HUES64 (cell line): ENCODE data around the gene CFAP43.

Experiments
- H3K27ac ChIP-seq: 2 replicates; pipeline ENCODE4 v1.7.0; 2013; ENCODE audit warnings: low read depth, low read length, inconsistent platforms
- H3K27me3 ChIP-seq: 2 replicates; pipeline ENCODE4 v1.6.1; 2013; ENCODE audit warnings: mild to moderate bottlenecking, low read length; ENCODE audit not compliant: insufficient read depth
- H3K36me3 ChIP-seq: 2 replicates; pipeline ENCODE4 v1.6.1; 2013; ENCODE audit warnings: mild to moderate bottlenecking, low read length; ENCODE audit not compliant: insufficient read depth
- H3K4me1 ChIP-seq: 2 replicates; pipeline ENCODE4 v1.6.1; 2013; ENCODE audit warnings: mild to moderate bottlenecking, low read length, moderate library complexity; ENCODE audit not compliant: insufficient read depth
- H3K4me3 ChIP-seq: 2 replicates; pipeline ENCODE4 v1.5.1; 2013; ENCODE audit warnings: mild to moderate bottlenecking, low read length, moderate library complexity
- H3K9ac ChIP-seq: 2 replicates; pipeline ENCODE4 v1.6.1; 2013; ENCODE audit warnings: mild to moderate bottlenecking, low read depth, low read length
- H3K9me3 ChIP-seq: 2 replicates; pipeline ENCODE4 v1.6.1; 2013; ENCODE audit warnings: low read depth, low read length; ENCODE audit not compliant: insufficient read depth
- WGBS: fragments of 150-250, 120-280 bp; methylation state at CpG from one replicate; pipeline ENCODE4 v1.1.7; 2013; ENCODE audit warnings: missing lambda C conversion rate; 5-methylcytosine and 5-hydroxymethylcytosine counted together

The CFAP43 gene

GRCh38 chr10:104109908-104110662 lies 122.1 kb downstream of the CFAP43 start:
- Histone ChIP-seq H3K4me1 (no peaks in the 10 kb centered on the region), H3K36me3 (no peaks in the 10 kb centered on the region), H3K4me3 (no peak overlapping the region), H3K9me3 (no peaks in the 10 kb centered on the region), H3K27me3 (no peaks in the 10 kb centered on the region), H3K27ac (no peak overlapping the region), H3K9ac (no peak overlapping the region)
- 93% methylated on average over 2 of the region's 3 CpGs for WGBS

DNA sequence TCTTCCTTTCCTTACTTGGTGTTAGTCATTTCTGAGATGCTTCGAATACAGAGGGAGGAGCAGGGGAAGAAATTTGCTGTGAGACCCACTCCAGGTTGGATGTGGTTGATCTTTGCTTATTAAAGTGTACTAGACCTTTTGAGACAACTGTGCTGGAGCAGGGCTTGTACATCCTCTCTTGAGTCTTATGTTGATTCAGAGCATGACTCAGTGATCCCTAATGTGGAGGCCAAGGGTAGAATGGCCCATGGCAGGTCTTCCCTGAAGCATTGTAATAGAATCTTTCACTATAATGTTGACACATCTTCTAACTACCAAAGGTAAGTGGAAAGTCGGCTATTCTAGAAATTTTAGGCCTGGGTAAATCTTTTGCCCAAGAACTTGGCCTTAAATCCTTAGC lies 127.2 kb downstream of the CFAP43 start:
- H3K36me3 ChIP-seq: no peaks in the 10 kb centered on the region
- no peaks in the 10 kb centered on the region for H3K4me1 ChIP-seq
- H3K9me3 ChIP-seq: no peaks in the 10 kb centered on the region
- no peak overlapping the region for H3K27ac ChIP-seq
- H3K27me3 ChIP-seq: no peaks in the 10 kb centered on the region
- no peak overlapping the region for H3K4me3 ChIP-seq
- WGBS: 90% methylated on average over 2 of the region's 2 CpGs
- H3K9ac ChIP-seq: no peak overlapping the region

DNA sequence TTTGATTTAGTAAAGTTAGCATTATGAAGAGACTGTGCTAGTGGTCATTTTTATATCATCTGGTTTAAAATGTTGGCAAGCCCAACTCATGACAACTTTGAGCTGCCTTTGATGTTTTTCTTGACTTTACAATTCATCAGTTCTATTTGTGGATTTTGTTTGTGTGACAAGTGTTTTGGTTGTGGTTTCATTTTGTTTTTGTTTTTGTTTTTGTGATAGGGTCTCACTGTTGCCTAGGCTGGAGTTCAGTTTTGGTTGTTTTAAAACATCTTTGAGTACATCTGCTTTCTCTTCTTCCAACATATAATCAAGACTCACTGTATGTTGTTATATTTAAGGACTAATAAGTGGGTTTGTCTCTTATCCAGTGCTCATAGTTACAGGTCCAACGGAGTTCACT lies 127.7 kb downstream of the CFAP43 start:
- Histone ChIP-seq H3K9ac (no peak overlapping the region), H3K36me3 (no peaks in the 10 kb centered on the region), H3K27me3 (no peaks in the 10 kb centered on the region), H3K9me3 (no peaks in the 10 kb centered on the region), H3K4me1 (no peaks in the 10 kb centered on the region), H3K4me3 (no peak overlapping the region), H3K27ac (no peak overlapping the region)
- WGBS: 0% methylated on average over 1 of the region's 1 CpG

- 82% methylated on average over 1 of the region's 1 CpG for WGBS
- H3K27ac ChIP-seq: no peak overlapping the region
- H3K27me3 ChIP-seq: no peaks in the 10 kb centered on the region
- H3K4me3 ChIP-seq: no peak overlapping the region
- no peak overlapping the region for H3K9ac ChIP-seq
- H3K9me3 ChIP-seq: no peaks in the 10 kb centered on the region
- no peaks in the 10 kb centered on the region for H3K4me1 ChIP-seq
- H3K36me3 ChIP-seq: no peaks in the 10 kb centered on the region
Observed at GRCh38 chr10:104103956-104104355, 128.2 kb downstream of the CFAP43 start.

DNA sequence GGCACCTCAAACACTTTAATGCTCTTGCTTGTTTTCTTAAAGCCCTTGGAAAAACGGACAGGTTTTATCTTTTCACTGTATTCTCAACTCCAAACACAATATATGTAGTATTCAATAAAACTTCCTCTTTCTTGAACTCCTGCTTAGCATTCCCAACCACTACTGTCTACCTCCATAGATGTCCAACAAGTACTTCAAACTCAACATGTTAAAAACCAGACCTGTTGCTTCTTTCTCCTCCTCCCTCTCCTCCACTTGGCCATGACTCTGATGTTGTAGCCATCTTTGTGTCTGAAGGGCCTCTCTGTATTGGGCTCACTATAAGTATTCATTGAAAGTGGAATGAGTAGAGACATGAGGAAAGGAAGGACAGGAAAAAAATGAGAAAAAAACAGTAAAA lies 130.3 kb downstream of the CFAP43 start:
- Histone ChIP-seq H3K9ac (no peak overlapping the region), H3K27me3 (no peaks in the 10 kb centered on the region), H3K9me3 (peaks cover 7% of the 10 kb centered on the region), H3K27ac (no peak overlapping the region), H3K4me1 (no peaks in the 10 kb centered on the region), H3K36me3 (no peaks in the 10 kb centered on the region), H3K4me3 (no peak overlapping the region)
- WGBS: 88% methylated on average over 1 of the region's 1 CpG

GRCh38 chr10:104100795-104101194 lies 131.4 kb downstream of the CFAP43 start:
- no peak overlapping the region for H3K9ac ChIP-seq
- WGBS: no CpG with 5 or more reads among the region's 1 CpG
- no peak overlapping the region for H3K27ac ChIP-seq
- no peaks in the 10 kb centered on the region for H3K36me3 ChIP-seq
- no peaks in the 10 kb centered on the region for H3K4me1 ChIP-seq
- no peak overlapping the region for H3K4me3 ChIP-seq
- peaks cover 13% of the 10 kb centered on the region for H3K9me3 ChIP-seq
- no peaks in the 10 kb centered on the region for H3K27me3 ChIP-seq

DNA sequence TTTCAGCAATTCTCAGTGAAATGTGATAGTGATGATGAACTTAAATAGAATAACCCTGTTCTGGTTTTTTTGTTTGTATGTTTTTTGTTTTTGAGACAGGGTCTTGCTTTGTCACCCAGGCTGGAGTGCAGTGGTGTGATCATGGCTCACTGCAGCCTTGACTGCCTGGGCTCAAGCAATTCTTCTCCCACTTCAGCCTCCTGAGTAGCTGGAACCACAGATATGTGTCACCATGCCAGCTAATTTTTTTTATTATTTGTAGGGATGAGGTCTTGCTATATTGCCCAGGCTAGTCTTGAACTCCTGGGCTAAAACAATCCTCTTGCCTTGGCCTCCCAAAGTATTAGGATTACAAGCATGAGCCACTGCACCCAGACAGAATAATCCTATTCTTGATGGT lies 132.2 kb downstream of the CFAP43 start:
- Histone ChIP-seq H3K4me3 (no peak overlapping the region), H3K9me3 (peaks cover 17% of the 10 kb centered on the region), H3K27ac (no peak overlapping the region), H3K9ac (no peak overlapping the region), H3K27me3 (no peaks in the 10 kb centered on the region), H3K36me3 (no peaks in the 10 kb centered on the region), H3K4me1 (no peaks in the 10 kb centered on the region)

GRCh38 chr10:104099269-104099668 lies 132.9 kb downstream of the CFAP43 start:
- WGBS: no CpG with 5 or more reads among the region's 3 CpGs
- Histone ChIP-seq H3K9ac (no peak overlapping the region), H3K36me3 (no peaks in the 10 kb centered on the region), H3K27me3 (no peaks in the 10 kb centered on the region), H3K9me3 (peaks cover 17% of the 10 kb centered on the region), H3K4me3 (no peak overlapping the region), H3K4me1 (no peaks in the 10 kb centered on the region), H3K27ac (no peak overlapping the region)

DNA sequence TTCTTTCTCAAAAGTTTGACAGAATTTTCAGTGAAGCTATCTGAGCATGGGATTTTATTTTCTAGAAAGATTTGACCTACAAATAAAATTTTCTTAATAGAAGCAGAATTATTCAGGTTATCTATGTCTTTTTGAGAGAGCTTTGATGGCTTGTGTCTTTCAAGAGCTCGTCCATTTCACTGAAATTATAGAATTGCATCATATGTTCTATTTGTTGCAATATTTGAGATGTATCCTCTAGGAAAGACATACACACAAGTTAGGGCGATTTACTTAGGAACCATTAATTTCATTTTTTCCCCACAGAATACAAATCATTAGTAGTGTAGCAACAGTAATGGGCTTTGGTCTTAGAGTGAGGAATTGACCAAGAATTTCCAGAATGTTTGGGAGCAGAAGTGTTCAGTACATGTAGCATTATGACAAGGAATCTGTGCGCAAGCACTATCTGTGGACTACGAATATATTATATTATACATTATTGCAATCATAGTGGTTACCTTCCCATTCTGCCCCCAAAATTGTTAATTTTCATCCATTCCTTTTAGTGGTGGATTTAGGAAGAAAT lies 133.7 kb downstream of the CFAP43 start:
- H3K9me3 ChIP-seq: peaks cover 17% of the 10 kb centered on the region
- WGBS: 94% methylated on average over 2 of the region's 4 CpGs
- no peak overlapping the region for H3K9ac ChIP-seq
- H3K4me1 ChIP-seq: no peaks in the 10 kb centered on the region
- H3K36me3 ChIP-seq: no peaks in the 10 kb centered on the region
- H3K4me3 ChIP-seq: no peak overlapping the region
- no peaks in the 10 kb centered on the region for H3K27me3 ChIP-seq
- no peak overlapping the region for H3K27ac ChIP-seq

DNA sequence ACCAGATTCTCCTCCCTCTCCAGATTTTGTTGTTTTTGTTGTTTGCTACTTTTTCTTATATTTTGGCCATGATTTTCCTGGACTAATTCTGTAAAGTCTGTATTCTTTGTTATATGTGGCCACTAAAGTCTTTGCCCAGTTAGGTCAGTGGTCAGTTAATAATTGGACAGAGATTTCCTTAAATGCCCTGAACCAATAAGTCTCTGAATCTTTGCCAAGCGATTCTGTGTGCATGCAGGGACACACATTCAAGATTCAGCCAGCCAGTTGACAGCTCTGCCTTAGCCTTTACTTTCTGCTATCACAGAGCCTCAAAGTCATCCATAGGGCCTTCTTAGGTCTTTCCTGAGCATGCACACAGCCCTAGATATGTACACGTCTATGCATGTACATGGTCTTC lies 135.5 kb downstream of the CFAP43 start:
- 98% methylated on average over 2 of the region's 2 CpGs for WGBS
- Histone ChIP-seq H3K9me3 (peaks cover 17% of the 10 kb centered on the region), H3K4me3 (no peak overlapping the region), H3K4me1 (no peaks in the 10 kb centered on the region), H3K36me3 (no peaks in the 10 kb centered on the region), H3K27me3 (no peaks in the 10 kb centered on the region), H3K9ac (no peak overlapping the region), H3K27ac (no peak overlapping the region)

- Histone ChIP-seq H3K9ac (no peak overlapping the region), H3K36me3 (no peaks in the 10 kb centered on the region), H3K27ac (no peak overlapping the region), H3K4me3 (no peak overlapping the region), H3K4me1 (peaks cover 16% of the 10 kb centered on the region), H3K27me3 (no peaks in the 10 kb centered on the region), H3K9me3 (peaks cover 17% of the 10 kb centered on the region)
Observed at GRCh38 chr10:104092749-104093148, 139.4 kb downstream of the CFAP43 start.

- Histone ChIP-seq H3K4me1 (peaks cover 17% of the 10 kb centered on the region), H3K9me3 (peaks cover 2% of the 10 kb centered on the region; the same call in 1 of the 2 replicates)
- 67% methylated on average over 2 of the region's 2 CpGs for WGBS
Observed at GRCh38 chr10:104090611-104091010, 141.6 kb downstream of the CFAP43 start.

More at GRCh38 chr10:104090611-104091010, 141.6 kb downstream of the CFAP43 start:
- no peaks in the 10 kb centered on the region for H3K27me3 ChIP-seq
- no peaks in the 10 kb centered on the region for H3K36me3 ChIP-seq
- H3K27ac ChIP-seq: no peak overlapping the region
- H3K9ac ChIP-seq: no peak overlapping the region
- H3K4me3 ChIP-seq: no peak overlapping the region
